HEK293 (cell line): ENCODE results near the gene CPNE1.
"Not testable (repeated sequence)": the region's sequence is repeated elsewhere in the genome, so short reads cannot be mapped to it uniquely, and the experiment has no call there.

ENCODE experiments used
- CTCF ChIA-PET: fragments of 350-600 bp; formaldehyde crosslinking; extraction: SDS; loops from one replicate; lab custom pipeline; 2021; ENCODE audit warnings: antibody characterized with exemption; lab: Yijun Ruan, JAX
- POLR2A ChIA-PET: fragments of 300-600 bp; formaldehyde crosslinking; extraction: SDS; loops from one replicate; lab custom pipeline; 2020; ENCODE audit warnings: antibody characterized with exemption, inconsistent platforms; lab: Yijun Ruan, JAX
- H3K27ac ChIP-seq: fragments of 200-500 bp; sonication (Bioruptor generic); 2 replicates; pipeline ENCODE4 v1.5.1; 2014; ENCODE audit warnings: low read depth, low read length, control low read depth, inconsistent platforms; ENCODE audit errors: extremely low read depth
- H3K36me3 ChIP-seq, 2 experiments: fragments of 200-500 bp in 1 of 2; sonication (Bioruptor generic) in 1 of 2; 1 replicate in 1 of 2; 2 replicates in 1 of 2; pipeline ENCODE4 v1.5.1; 2014 to 2017; ENCODE audit warnings: inconsistent platforms in 2 of 2, low read length in 2 of 2; ENCODE audit not compliant: control insufficient read depth in 2 of 2, insufficient read depth in 1 of 2
- H3K4me1 ChIP-seq: fragments of 200-500 bp; sonication (Bioruptor generic); 2 replicates; pipeline ENCODE4 v1.5.1; 2014; ENCODE audit warnings: mild to moderate bottlenecking, low read length, inconsistent platforms; ENCODE audit not compliant: control insufficient read depth, insufficient read depth
- H3K4me3 ChIP-seq: 2 replicates; pipeline ENCODE4 v1.5.1; 2011; ENCODE audit warnings: low read depth, mild to moderate bottlenecking, control low read depth, low read length, moderate library complexity
- H3K9me3 ChIP-seq: fragments of 200-500 bp; sonication (Bioruptor generic); 2 replicates; pipeline ENCODE4 v1.5.1; 2014; ENCODE audit warnings: low read depth, low read length, inconsistent platforms; ENCODE audit not compliant: control insufficient read depth, insufficient read depth
- HOXA7 ChIP-seq: sonication (generic); formaldehyde crosslinking; IDR thresholded peaks from 2 replicates; pipeline ENCODE4 v1.8.1; 2022; ENCODE audit warnings: missing genetic modification reagents, borderline replicate concordance
- KLF17 ChIP-seq: fragments of 450-650 bp; formaldehyde crosslinking; IDR thresholded peaks from 2 replicates; pipeline ENCODE4 v1.5.1; 2016; ENCODE audit warnings: missing biosample characterization, missing genetic modification characterization
- PRDM1 ChIP-seq: fragments of 450-650 bp; formaldehyde crosslinking; IDR thresholded peaks from 2 replicates; pipeline ENCODE4; 2016; ENCODE audit warnings: missing biosample characterization, missing genetic modification characterization
- RBAK ChIP-seq: fragments of 450-650 bp; formaldehyde crosslinking; IDR thresholded peaks from 2 replicates; pipeline ENCODE4 v1.5.1; 2016; ENCODE audit warnings: missing biosample characterization, missing genetic modification characterization
- SCRT2 ChIP-seq: fragments of 450-650 bp; formaldehyde crosslinking; IDR thresholded peaks from 2 replicates; pipeline ENCODE4 v1.5.1; 2016; ENCODE audit warnings: missing biosample characterization, missing genetic modification characterization
- ZBTB48 ChIP-seq: fragments of 450-650 bp; formaldehyde crosslinking; IDR thresholded peaks from 2 replicates; pipeline ENCODE4 v1.5.1; 2016; ENCODE audit warnings: missing biosample characterization, missing genetic modification characterization
- ZNF132 ChIP-seq: fragments of 450-650 bp; formaldehyde crosslinking; IDR thresholded peaks from 2 replicates; pipeline ENCODE4 v1.5.1; 2017; ENCODE audit warnings: missing biosample characterization, missing genetic modification characterization, borderline replicate concordance
- ZNF175 ChIP-seq: fragments of 450-650 bp; formaldehyde crosslinking; IDR thresholded peaks from 2 replicates; pipeline ENCODE4 v1.5.1; 2016; ENCODE audit warnings: missing biosample characterization, missing genetic modification characterization
- ZNF24 ChIP-seq: fragments of 450-650 bp; formaldehyde crosslinking; IDR thresholded peaks from 2 replicates; pipeline ENCODE4 v1.5.1; 2016; ENCODE audit warnings: missing biosample characterization, missing genetic modification characterization
- ZNF266 ChIP-seq: fragments of 450-650 bp; formaldehyde crosslinking; IDR thresholded peaks from 2 replicates; pipeline ENCODE4 v1.5.1; 2016; ENCODE audit warnings: missing biosample characterization, missing genetic modification characterization, low read depth
- ZNF280C ChIP-seq: fragments of 450-650 bp; formaldehyde crosslinking; IDR thresholded peaks from 2 replicates; pipeline ENCODE4 v1.5.1; 2016; ENCODE audit warnings: missing biosample characterization, missing genetic modification characterization
- ZNF280D ChIP-seq: fragments of 450-650 bp; formaldehyde crosslinking; IDR thresholded peaks from 2 replicates; pipeline ENCODE4 v1.5.1; 2016; ENCODE audit warnings: missing biosample characterization, missing genetic modification characterization
- ZNF404 ChIP-seq: fragments of 450-650 bp; formaldehyde crosslinking; IDR thresholded peaks from 2 replicates; pipeline ENCODE4 v1.5.1; 2017; ENCODE audit warnings: missing biosample characterization, missing genetic modification characterization
- ZNF48 ChIP-seq: fragments of 450-650 bp; formaldehyde crosslinking; IDR thresholded peaks from 2 replicates; pipeline ENCODE4 v1.5.1; 2016; ENCODE audit warnings: missing biosample characterization, missing genetic modification characterization
- ZNF513 ChIP-seq: fragments of 450-650 bp; IDR thresholded peaks from 2 replicates; pipeline ENCODE4 v1.5.1; 2018; ENCODE audit warnings: missing biosample characterization, missing genetic modification characterization
- ZNF654 ChIP-seq: fragments of 450-650 bp; formaldehyde crosslinking; IDR thresholded peaks from 2 replicates; pipeline ENCODE4 v1.5.1; 2016; ENCODE audit warnings: low read depth, missing biosample characterization, missing genetic modification characterization
- ZNF777 ChIP-seq: fragments of 450-650 bp; formaldehyde crosslinking; IDR thresholded peaks from 2 replicates; pipeline ENCODE4 v1.5.1; 2017; ENCODE audit warnings: missing biosample characterization, missing genetic modification characterization, borderline replicate concordance

CPNE1 gene

GRCh38 chr20:35714127-35714526, 49.4 kb upstream of the CPNE1 start:
- CTCF ChIA-PET: interaction anchor here (0.6 kb wide), 1 partner anchor 210 kb away, joined by 3 read pairs; no protein-coding TSS in a partner anchor
- H3K4me1 ChIP-seq: peaks cover 4% of the 10 kb centered on the region
- no peak overlapping the region for H3K27ac ChIP-seq

GRCh38 chr20:35713120-35713519, 48.4 kb upstream of the CPNE1 start:
- not testable (repeated sequence) for H3K9me3 ChIP-seq, H3K4me3 ChIP-seq, H3K27ac ChIP-seq, H3K4me1 ChIP-seq
- TF ChIP-seq SCRT2 (tag by site-specific recombination): peak; percentile 86
- peaks cover 79 to 97% of the 10 kb centered on the region in 2 experiments for H3K36me3 ChIP-seq
- ChIA-PET POLR2A (interaction anchor here (0.6 to 2.3 kb wide), 2 partner anchors 29 to 49 kb away, joined by 8 to 9 read pairs; partner anchors contain the start of gene RBM39), CTCF (interaction anchor here (0.7 kb wide), 1 partner anchor 11 kb away, joined by 7 read pairs; no protein-coding TSS in a partner anchor)

More at GRCh38 chr20:35714127-35714526, 49.4 kb upstream of the CPNE1 start:
- no peak for TF ChIP-seq ZNF48
- no peak for TF ChIP-seq ZNF280C
- no peak for TF ChIP-seq KLF17 (tag by site-specific recombination)
- no peak for TF ChIP-seq ZNF513 (tag by site-specific recombination)
- no peak for TF ChIP-seq ZBTB48
- TF ChIP-seq ZNF24 (tag by site-specific recombination): no peak
- no peak for TF ChIP-seq ZNF266 (tag by site-specific recombination)
- TF ChIP-seq ZNF132: no peak
- no peak for TF ChIP-seq ZNF654 (tag by site-specific recombination)
- no peak for TF ChIP-seq RBAK (tag by site-specific recombination)
- no peak for TF ChIP-seq ZNF175 (tag by site-specific recombination)
- TF ChIP-seq ZNF777 (tag by site-specific recombination): no peak
- no peak for TF ChIP-seq HOXA7 (CRISPR knock-in tag)
- no peak for TF ChIP-seq ZNF404 (tag by site-specific recombination)
- Histone ChIP-seq H3K36me3 (peaks cover 80 to 97% of the 10 kb centered on the region in 2 experiments), H3K9me3 (no peaks in the 10 kb centered on the region), H3K4me3 (no peak overlapping the region)
- POLR2A ChIA-PET: interaction anchor here (0.6 to 2.3 kb wide), 5 partner anchors 10 to 28 kb away, joined by 3 to 8 read pairs (median 4); partner anchors contain the start of gene RBM39

- H3K9me3 ChIP-seq: no peaks in the 10 kb centered on the region
- peaks cover 4% of the 10 kb centered on the region for H3K4me1 ChIP-seq
- peaks cover 79 to 97% of the 10 kb centered on the region in 2 experiments for H3K36me3 ChIP-seq
- TF ChIP-seq PRDM1 (tag by site-specific recombination) (peak; percentile 75), ZNF280D (no peak)
- H3K4me3 ChIP-seq: no peak overlapping the region
- ChIA-PET POLR2A (interaction anchor here (0.6 to 1.3 kb wide), 5 partner anchors 8 to 177 kb away, joined by 3 read pairs; no protein-coding TSS in a partner anchor), CTCF (interaction anchor here (0.7 kb wide), 1 partner anchor 171 kb away, joined by 4 read pairs; no protein-coding TSS in a partner anchor)
- H3K27ac ChIP-seq: no peak overlapping the region
Measured at GRCh38 chr20:35711588-35712209, 47.0 kb upstream of the CPNE1 start.
